IPS DF 6.9 (cell line): ENCODE results near the gene RASSF7.

Experiments
- DNase-seq: peaks from one replicate; pipeline ENCODE4 v3.0.0-alpha.2; 2013; ENCODE audit warnings: low read depth, low spot score
- H3K27ac ChIP-seq: one replicate; pipeline ENCODE4 v1.5.1; 2013; ENCODE audit warnings: low read length, control low read depth
- H3K27me3 ChIP-seq: 2 replicates; pipeline ENCODE4 v1.6.1; 2013; ENCODE audit warnings: mild to moderate bottlenecking, low read length; ENCODE audit not compliant: control insufficient read depth, insufficient read depth
- H3K36me3 ChIP-seq: 2 replicates; pipeline ENCODE4 v1.6.1; 2013; ENCODE audit warnings: low read length; ENCODE audit not compliant: control insufficient read depth, insufficient read depth
- H3K4me1 ChIP-seq: 2 replicates; pipeline ENCODE4 v1.6.1; 2013; ENCODE audit warnings: low read length; ENCODE audit not compliant: control insufficient read depth, insufficient read depth
- H3K4me3 ChIP-seq: 2 replicates; pipeline ENCODE4 v1.5.1; 2013; ENCODE audit warnings: mild to moderate bottlenecking, low read length
- H3K9me3 ChIP-seq: 2 replicates; pipeline ENCODE4 v1.6.1; 2013; ENCODE audit warnings: low read length, inconsistent platforms; ENCODE audit not compliant: control insufficient read depth, insufficient read depth
- WGBS: extraction: QIAGEN DNeasy Blood & Tissue Kit; methylation state at CpG from one replicate; pipeline ENCODE4 v1.1.7; 2013; ENCODE audit warnings: mixed read lengths, missing lambda C conversion rate; ENCODE audit not compliant: insufficient read length, insufficient coverage; 5-methylcytosine and 5-hydroxymethylcytosine counted together

RASSF7 gene

GRCh38 chr11:559020-559620 is 1.6 kb upstream of the RASSF7 start:
- no CpG with 5 or more reads among the region's 15 CpGs for WGBS

GRCh38 chr11:559712-560304 is 962 bp upstream of the RASSF7 start:
- no peak for DNase-seq
- H3K36me3 ChIP-seq, result 0 out of 2 replicates have a peak, but pooled peaks cover 3% of the 10 kb centered on the region
- H3K4me3 ChIP-seq, result peak overlapping the region; percentile 58; the same call in 1 of the 2 replicates
- H3K27me3 ChIP-seq, result peaks cover 13% of the 10 kb centered on the region; the same call in 1 of the 2 replicates
- H3K27ac ChIP-seq, result no peak overlapping the region
- WGBS, result no CpG with 5 or more reads among the region's 18 CpGs
- H3K4me1 ChIP-seq, result peaks cover 13% of the 10 kb centered on the region; the same call in 1 of the 2 replicates
- H3K9me3 ChIP-seq, result no peaks in the 10 kb centered on the region

More at GRCh38 chr11:559020-559620, 1.6 kb upstream of the RASSF7 start:
- Histone ChIP-seq H3K27ac (no peak overlapping the region), H3K36me3 (0 out of 2 replicates have a peak, but pooled peaks cover 3% of the 10 kb centered on the region), H3K27me3 (peaks cover 13% of the 10 kb centered on the region; the same call in 1 of the 2 replicates), H3K9me3 (no peaks in the 10 kb centered on the region), H3K4me1 (peaks cover 14% of the 10 kb centered on the region), H3K4me3 (no peak overlapping the region)
- no peak for DNase-seq

GRCh38 chr11:561148-562003 is 606 bp downstream of the RASSF7 start:
- WGBS, result no CpG with 5 or more reads among the region's 67 CpGs
- Histone ChIP-seq H3K27ac (no peak overlapping the region), H3K27me3 (peaks cover 10% of the 10 kb centered on the region; the same call in 1 of the 2 replicates), H3K9me3 (no peaks in the 10 kb centered on the region), H3K4me3 (peak overlapping the region; percentile 99), H3K36me3 (0 out of 2 replicates have a peak, but pooled peaks cover 3% of the 10 kb centered on the region), H3K4me1 (peaks cover 14% of the 10 kb centered on the region)
- no peak for DNase-seq

- peaks cover 14% of the 10 kb centered on the region for H3K4me1 ChIP-seq
- no peak for DNase-seq
- no peaks in the 10 kb centered on the region for H3K9me3 ChIP-seq
- H3K27ac ChIP-seq, result no peak overlapping the region
- peaks cover 3% of the 10 kb centered on the region; the same call in 1 of the 2 replicates for H3K27me3 ChIP-seq
- H3K36me3 ChIP-seq, result 0 out of 2 replicates have a peak, but pooled peaks cover 3% of the 10 kb centered on the region
- WGBS, result no CpG with 5 or more reads among the region's 29 CpGs
- H3K4me3 ChIP-seq, result no peak overlapping the region; the same call in 1 of the 2 replicates
Measured at GRCh38 chr11:562046-562645, 1.4 kb downstream of the RASSF7 start.

GRCh38 chr11:563066-563811 is 2.5 kb downstream of the RASSF7 start:
- Histone ChIP-seq H3K4me3 (no peak overlapping the region), H3K27ac (no peak overlapping the region), H3K27me3 (no peaks in the 10 kb centered on the region), H3K9me3 (no peaks in the 10 kb centered on the region), H3K4me1 (peaks cover 16% of the 10 kb centered on the region), H3K36me3 (0 out of 2 replicates have a peak, but pooled peaks cover 3% of the 10 kb centered on the region)
- no CpG with 5 or more reads among the region's 18 CpGs for whole genome bisulfite sequencing
- DNase-seq, result no peak

GRCh38 chr11:563812-564578 is 3.2 kb downstream of the RASSF7 start:
- Histone ChIP-seq H3K36me3 (0 out of 2 replicates have a peak, but pooled peaks cover 3% of the 10 kb centered on the region), H3K27ac (no peak overlapping the region), H3K4me3 (no peak overlapping the region), H3K9me3 (no peaks in the 10 kb centered on the region), H3K27me3 (no peaks in the 10 kb centered on the region), H3K4me1 (peaks cover 16% of the 10 kb centered on the region)
- DNase-seq, result no peak
- WGBS, result no CpG with 5 or more reads among the region's 12 CpGs

GRCh38 chr11:565921-566509 is 5.2 kb downstream of the RASSF7 start:
- Histone ChIP-seq H3K9me3 (no peaks in the 10 kb centered on the region), H3K4me1 (peaks cover 11% of the 10 kb centered on the region), H3K36me3 (0 out of 2 replicates have a peak, but pooled peaks cover 3% of the 10 kb centered on the region), H3K27me3 (no peaks in the 10 kb centered on the region), H3K27ac (no peak overlapping the region), H3K4me3 (no peak overlapping the region)
- no peak for DNase-seq
- WGBS, result no CpG with 5 or more reads among the region's 12 CpGs

- Histone ChIP-seq H3K9me3 (no peaks in the 10 kb centered on the region), H3K36me3 (0 out of 2 replicates have a peak, but pooled peaks cover 3% of the 10 kb centered on the region), H3K4me1 (peaks cover 13% of the 10 kb centered on the region), H3K27ac (no peak overlapping the region), H3K27me3 (no peaks in the 10 kb centered on the region), H3K4me3 (peak overlapping the region; percentile 74; the same call in 1 of the 2 replicates)
- WGBS, result no CpG with 5 or more reads among the region's 18 CpGs
- no peak for DNase-seq
Measured at GRCh38 chr11:567011-567628, 6.3 kb downstream of the RASSF7 start.
